Stimulated activated CD8-positive, alpha-beta memory T cell treated with anti-CD3 and anti-CD28 coated beads, Interleukin-4, amount 100 ng/mL, for 4 hours (primary cell): Measurements from ENCODE around the gene PTPN13.

Experiments used
- DNase-seq, 2 donors: peaks; one replicate each; pipeline ENCODE4 v3.0.0-alpha.2; 2020; ENCODE audit warnings: low read depth in 2 of 2, low spot score in 1 of 2

PTPN13 gene

GRCh38 chr4:86593688-86594558, at the start of gene PTPN13:
TSS of gene PTPN13 (plus strand) at chr4:86594315. CDS start at chr4:86635257, 40,942 bp downstream.
- DNase-seq, result peak in 1 of 2 donors; percentile 31

GRCh38 chr4:86547140-86547539, 47.0 kb upstream of the PTPN13 start:
- DNase-seq, result no peak

GRCh38 chr4:86549163-86549788, 44.8 kb upstream of the PTPN13 start:
- no peak for DNase-seq

GRCh38 chr4:86551387-86551786, 42.7 kb upstream of the PTPN13 start:
- DNase-seq, result no peak

- DNase-seq, result no peak
Measured at GRCh38 chr4:86554646-86555045, 39.5 kb upstream of the PTPN13 start.

GRCh38 chr4:86556791-86557415, 37.2 kb upstream of the PTPN13 start:
- no peak for DNase-seq

- DNase-seq, result no peak
Measured at GRCh38 chr4:86557526-86557925, 36.6 kb upstream of the PTPN13 start.

GRCh38 chr4:86558258-86558657, 35.9 kb upstream of the PTPN13 start:
- DNase-seq, result no peak

- no peak for DNase-seq
Measured at GRCh38 chr4:86558797-86559196, 35.3 kb upstream of the PTPN13 start.

GRCh38 chr4:86560447-86560846, 33.7 kb upstream of the PTPN13 start:
- no peak for DNase-seq

- DNase-seq, result no peak
Measured at GRCh38 chr4:86561256-86561655, 32.9 kb upstream of the PTPN13 start.

GRCh38 chr4:86563416-86563815, 30.7 kb upstream of the PTPN13 start:
- DNase-seq, result no peak

GRCh38 chr4:86564795-86565194, 29.3 kb upstream of the PTPN13 start:
- no peak for DNase-seq

- DNase-seq, result no peak
Measured at GRCh38 chr4:86565651-86566050, 28.5 kb upstream of the PTPN13 start.

- no peak for DNase-seq
Measured at GRCh38 chr4:86569103-86569870, 24.8 kb upstream of the PTPN13 start.

GRCh38 chr4:86579941-86580340, 14.2 kb upstream of the PTPN13 start:
- DNase-seq, result no peak

- DNase-seq, result no peak
Measured at GRCh38 chr4:86582410-86582809, 11.7 kb upstream of the PTPN13 start.

GRCh38 chr4:86586160-86586572, 7.9 kb upstream of the PTPN13 start:
- DNase-seq, result no peak

GRCh38 chr4:86586626-86587380, 7.3 kb upstream of the PTPN13 start:
- DNase-seq, result no peak

- DNase-seq, result no peak
Measured at GRCh38 chr4:86587381-86588140, 6.6 kb upstream of the PTPN13 start.
